Neural cell (in vitro differentiated cells): ENCODE data around the gene HMGCS2.

Experiments used
- EP300 ChIP-seq: fragments of 450-650 bp; conservative IDR thresholded peaks from 2 replicates; pipeline ENCODE4 v1.6.1; 2014; ENCODE audit warnings: antibody characterized with exemption, mild to moderate bottlenecking, moderate library complexity; ENCODE audit not compliant: poor library complexity, severe bottlenecking
- EZH2 ChIP-seq: fragments of 200-600, 300-800 bp; shearing (Covaris generic), sonication (generic); IDR thresholded peaks from 2 replicates; pipeline ENCODE4 v1.6.1; 2014; ENCODE audit warnings: antibody characterized with exemption, low read length, borderline replicate concordance, mild to moderate bottlenecking; ENCODE audit not compliant: insufficient read depth, poor library complexity, severe bottlenecking
- MXI1 ChIP-seq: fragments of 450-650 bp; conservative IDR thresholded peaks from 2 replicates; pipeline ENCODE4 v1.6.1; 2014; ENCODE audit warnings: antibody characterized with exemption, mild to moderate bottlenecking; ENCODE audit not compliant: poor library complexity, severe bottlenecking
- POLR2AphosphoS5 ChIP-seq: IDR thresholded peaks from 2 replicates; pipeline ENCODE4 v1.6.1; 2012
- SMC3 ChIP-seq: fragments of 450-650 bp; conservative IDR thresholded peaks from 2 replicates; pipeline ENCODE4 v1.6.1; 2014; ENCODE audit warnings: antibody characterized with exemption, mild to moderate bottlenecking, moderate library complexity; ENCODE audit not compliant: poor library complexity
- TF ChIP-seq, protein P1 (sequence below): fragments of 450-650 bp; IDR thresholded peaks from 2 replicates; pipeline ENCODE4 v1.5.1; 2014; ENCODE audit warnings: antibody characterized with exemption, mild to moderate bottlenecking, moderate library complexity; ENCODE audit not compliant: poor library complexity, severe bottlenecking

DNA sequence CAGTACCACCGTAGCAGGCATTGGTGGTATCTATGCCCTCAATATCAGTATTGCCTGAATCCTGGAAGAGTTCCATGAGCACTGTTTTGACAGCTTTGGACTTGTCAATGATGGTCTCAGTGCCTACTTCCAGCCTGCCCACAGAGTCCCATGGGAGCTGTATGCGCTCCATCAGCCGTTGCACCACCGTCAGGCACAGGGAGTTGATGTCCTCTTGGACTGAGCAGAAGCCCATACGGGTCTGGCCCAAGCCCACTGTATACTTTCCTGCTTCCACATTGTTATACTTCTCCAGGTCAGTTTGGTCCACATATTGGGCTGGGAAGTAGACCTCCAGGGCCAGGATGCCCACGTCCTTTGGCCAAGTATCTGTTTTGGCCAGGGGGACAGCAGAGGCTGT, 4.5 kb downstream of the HMGCS2 start:
- TF ChIP-seq, protein P1, sequence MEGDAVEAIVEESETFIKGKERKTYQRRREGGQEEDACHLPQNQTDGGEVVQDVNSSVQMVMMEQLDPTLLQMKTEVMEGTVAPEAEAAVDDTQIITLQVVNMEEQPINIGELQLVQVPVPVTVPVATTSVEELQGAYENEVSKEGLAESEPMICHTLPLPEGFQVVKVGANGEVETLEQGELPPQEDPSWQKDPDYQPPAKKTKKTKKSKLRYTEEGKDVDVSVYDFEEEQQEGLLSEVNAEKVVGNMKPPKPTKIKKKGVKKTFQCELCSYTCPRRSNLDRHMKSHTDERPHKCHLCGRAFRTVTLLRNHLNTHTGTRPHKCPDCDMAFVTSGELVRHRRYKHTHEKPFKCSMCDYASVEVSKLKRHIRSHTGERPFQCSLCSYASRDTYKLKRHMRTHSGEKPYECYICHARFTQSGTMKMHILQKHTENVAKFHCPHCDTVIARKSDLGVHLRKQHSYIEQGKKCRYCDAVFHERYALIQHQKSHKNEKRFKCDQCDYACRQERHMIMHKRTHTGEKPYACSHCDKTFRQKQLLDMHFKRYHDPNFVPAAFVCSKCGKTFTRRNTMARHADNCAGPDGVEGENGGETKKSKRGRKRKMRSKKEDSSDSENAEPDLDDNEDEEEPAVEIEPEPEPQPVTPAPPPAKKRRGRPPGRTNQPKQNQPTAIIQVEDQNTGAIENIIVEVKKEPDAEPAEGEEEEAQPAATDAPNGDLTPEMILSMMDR = no peak
- TF ChIP-seq EZH2 (no peak), POLR2AphosphoS5 (no peak), SMC3 (no peak), MXI1 (no peak), EP300 (no peak)
